Uterus (tissue), 2 donors: ENCODE data around the gene DNAJA1.

Source experiments
- POLR2A ChIP-seq, 2 donors: fragments of 450-650 bp; IDR thresholded peaks; one replicate each; pipeline ENCODE4 v1.6.1; 2016; ENCODE audit warnings: antibody characterized with exemption in 2 of 2, mild to moderate bottlenecking in 1 of 2, moderate library complexity in 1 of 2
- TF ChIP-seq, protein P1 (sequence below), 4 experiments: fragments of 200-600 bp in 2 of 4; fragments of 450-650 bp in 2 of 4; sonication (generic) in 2 of 4; IDR thresholded peaks; one replicate each; pipeline ENCODE4 v1.5.1; 2016 to 2019; ENCODE audit warnings: antibody characterized with exemption in 4 of 4, mild to moderate bottlenecking in 2 of 4, moderate library complexity in 1 of 4

- no peak for TF ChIP-seq POLR2A (IDR thresholded peaks at IDR 0.05)
- TF ChIP-seq, protein P1, sequence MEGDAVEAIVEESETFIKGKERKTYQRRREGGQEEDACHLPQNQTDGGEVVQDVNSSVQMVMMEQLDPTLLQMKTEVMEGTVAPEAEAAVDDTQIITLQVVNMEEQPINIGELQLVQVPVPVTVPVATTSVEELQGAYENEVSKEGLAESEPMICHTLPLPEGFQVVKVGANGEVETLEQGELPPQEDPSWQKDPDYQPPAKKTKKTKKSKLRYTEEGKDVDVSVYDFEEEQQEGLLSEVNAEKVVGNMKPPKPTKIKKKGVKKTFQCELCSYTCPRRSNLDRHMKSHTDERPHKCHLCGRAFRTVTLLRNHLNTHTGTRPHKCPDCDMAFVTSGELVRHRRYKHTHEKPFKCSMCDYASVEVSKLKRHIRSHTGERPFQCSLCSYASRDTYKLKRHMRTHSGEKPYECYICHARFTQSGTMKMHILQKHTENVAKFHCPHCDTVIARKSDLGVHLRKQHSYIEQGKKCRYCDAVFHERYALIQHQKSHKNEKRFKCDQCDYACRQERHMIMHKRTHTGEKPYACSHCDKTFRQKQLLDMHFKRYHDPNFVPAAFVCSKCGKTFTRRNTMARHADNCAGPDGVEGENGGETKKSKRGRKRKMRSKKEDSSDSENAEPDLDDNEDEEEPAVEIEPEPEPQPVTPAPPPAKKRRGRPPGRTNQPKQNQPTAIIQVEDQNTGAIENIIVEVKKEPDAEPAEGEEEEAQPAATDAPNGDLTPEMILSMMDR (IDR thresholded peaks at IDR 0.05), result no peak
These were observed 24.7 kb downstream of the DNAJA1 start for GRCh38 chr9:33049680-33050361.
